NCI-H1436 (cell line): ENCODE results near the gene NT5DC1.
"Not testable (repeated sequence)": the region's sequence is repeated elsewhere in the genome, so short reads cannot be mapped to it uniquely, and the experiment has no call there.

ENCODE experiments used
- DNase-seq: peaks from one replicate; lab custom pipeline; 2025; lab: John Stamatoyannopoulos, UW

NT5DC1 gene

GRCh38 chr6:116279232-116280160, 178.8 kb downstream of the NT5DC1 start, which contains the start of gene TSPYL1:
TSS of gene TSPYL1 (minus strand) at chr6:116279930. CDS start at chr6:116279830, 100 bp downstream.
- peak; percentile 96 for DNase-seq

- no peak for DNase-seq
Measured at GRCh38 chr6:116280161-116280932, 179.7 kb downstream of the NT5DC1 start.

GRCh38 chr6:116280933-116281316, 180.3 kb downstream of the NT5DC1 start:
- DNase-seq: no peak

GRCh38 chr6:116282698-116283097, 182.0 kb downstream of the NT5DC1 start:
- DNase-seq: no peak

GRCh38 chr6:116283191-116283590, 182.5 kb downstream of the NT5DC1 start:
- DNase-seq: no peak

DNA sequence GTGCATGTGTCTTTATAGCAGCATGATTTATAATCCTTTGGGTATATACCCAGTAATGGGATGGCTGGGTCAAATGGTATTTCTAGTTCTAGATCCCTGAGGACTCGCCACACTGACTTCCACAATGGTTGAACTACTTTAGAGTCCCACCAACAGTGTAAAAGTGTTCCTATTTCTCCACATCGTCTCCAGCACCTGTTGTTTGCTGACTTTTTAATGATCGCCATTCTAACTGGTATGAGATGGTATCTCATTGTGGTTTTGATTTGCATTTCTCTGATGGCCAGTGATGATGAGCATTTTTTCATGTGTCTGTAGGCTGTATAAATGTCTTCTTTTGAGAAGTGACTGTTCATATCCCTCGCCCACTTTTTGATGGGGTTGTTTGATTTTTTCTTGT, 184.3 kb downstream of the NT5DC1 start:
- not testable (repeated sequence) for DNase-seq

DNA sequence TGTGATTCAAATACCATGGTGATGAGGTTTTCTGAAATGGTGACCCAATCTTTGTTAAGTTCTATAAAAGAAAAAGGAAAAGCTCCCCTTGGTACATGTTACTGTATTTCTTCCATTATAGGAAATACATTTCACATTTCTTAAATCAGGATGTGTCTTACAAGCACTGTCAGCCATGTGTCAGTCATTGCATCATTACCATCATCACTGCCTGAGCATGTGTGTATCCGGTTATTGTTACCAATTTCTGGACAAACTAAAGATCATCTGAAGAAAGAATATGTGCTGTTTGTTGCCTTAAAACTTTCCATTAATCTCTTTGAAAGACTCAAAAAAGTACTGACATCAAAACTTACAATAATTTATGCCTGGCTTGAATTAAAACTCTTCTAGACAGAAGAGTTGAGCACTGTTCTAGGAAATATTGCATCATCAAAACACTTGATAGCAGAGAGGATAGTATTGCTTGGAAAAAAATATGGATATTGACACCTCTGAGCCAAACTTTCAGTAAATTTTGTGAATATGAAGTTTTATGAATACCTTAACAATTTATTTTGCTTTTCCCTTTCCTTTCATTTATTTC, 186.2 kb downstream of the NT5DC1 start:
- DNase-seq: no peak

DNA sequence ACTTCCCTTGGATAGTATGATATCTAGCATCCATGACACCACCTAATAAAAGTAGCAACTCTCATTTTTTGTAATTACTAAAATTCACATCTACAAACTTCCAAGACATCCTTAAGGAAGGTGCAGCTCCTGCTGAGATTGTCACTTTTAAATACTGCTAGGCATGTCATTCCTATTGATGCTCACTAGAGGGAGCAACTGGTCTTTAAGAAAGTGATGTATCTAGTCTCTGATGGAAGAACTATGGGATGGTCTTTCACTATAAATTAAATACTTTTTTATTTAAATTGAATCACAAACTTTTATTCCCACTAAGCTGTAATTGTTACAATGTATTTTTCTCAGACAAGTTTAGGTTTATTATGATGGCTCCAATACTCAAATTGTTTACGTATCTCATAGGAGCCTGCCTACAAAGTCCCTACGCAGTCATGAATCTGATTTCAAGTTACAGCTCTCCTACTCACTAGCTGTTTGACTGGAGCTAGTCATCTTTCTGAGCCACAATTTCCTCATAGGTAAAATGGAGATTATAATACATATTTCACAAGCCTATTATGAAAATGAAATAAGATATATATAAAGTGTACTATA, 187.1 kb downstream of the NT5DC1 start:
- peak; percentile 15 for DNase-seq

DNA sequence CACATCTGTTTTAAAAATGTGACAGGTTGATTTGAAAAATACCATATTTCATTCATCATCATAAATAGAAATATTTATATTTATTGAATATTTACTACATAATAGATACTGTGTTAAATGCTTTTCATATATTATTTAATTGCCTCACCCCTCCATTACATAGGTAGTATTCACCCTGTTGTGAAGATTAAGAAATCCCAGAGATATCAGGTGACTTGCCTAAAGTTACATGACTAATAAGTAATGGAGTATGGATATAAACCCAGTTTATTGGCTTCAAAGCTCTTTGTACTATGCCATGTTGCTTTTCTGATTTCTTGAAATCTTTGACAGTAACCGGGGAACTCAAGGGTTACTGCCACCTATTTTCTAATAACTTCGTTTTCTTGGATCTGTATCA, 189.2 kb downstream of the NT5DC1 start:
- no peak for DNase-seq

GRCh38 chr6:116290799-116291198, 190.1 kb downstream of the NT5DC1 start:
- DNase-seq: no peak

DNA sequence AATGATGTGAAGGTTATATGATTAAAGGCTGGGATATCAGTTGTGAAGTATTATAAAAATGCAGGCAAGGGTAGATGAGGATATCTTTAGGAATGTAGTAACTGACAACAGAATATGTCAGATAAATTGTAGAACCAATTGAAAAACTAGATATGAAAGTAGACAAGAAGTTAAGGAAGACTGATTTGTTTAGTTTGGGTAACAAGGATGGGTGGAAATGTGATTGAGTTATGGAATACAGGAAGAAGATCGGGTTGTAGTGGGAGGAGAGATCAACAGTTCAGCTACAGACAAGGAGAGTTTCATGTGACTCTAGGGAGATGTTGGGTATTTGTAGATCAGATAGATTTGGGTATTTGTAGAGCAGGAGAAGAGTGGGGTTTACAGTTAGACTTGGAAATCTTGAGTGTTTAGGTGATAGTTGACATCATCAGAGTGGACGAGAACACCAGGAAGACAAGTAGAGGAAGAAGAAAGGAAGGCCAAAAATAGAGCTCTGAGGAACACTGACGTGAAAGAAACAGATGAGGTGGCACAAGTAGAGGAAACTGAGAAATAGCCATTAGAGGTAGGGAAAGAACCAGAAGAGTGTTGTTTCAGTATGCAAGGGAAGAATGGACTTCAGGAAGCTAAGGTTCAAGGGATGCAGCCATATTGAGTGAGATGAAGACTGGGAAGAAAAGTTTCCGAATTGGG, 191.2 kb downstream of the NT5DC1 start:
- DNase-seq: no peak

DNA sequence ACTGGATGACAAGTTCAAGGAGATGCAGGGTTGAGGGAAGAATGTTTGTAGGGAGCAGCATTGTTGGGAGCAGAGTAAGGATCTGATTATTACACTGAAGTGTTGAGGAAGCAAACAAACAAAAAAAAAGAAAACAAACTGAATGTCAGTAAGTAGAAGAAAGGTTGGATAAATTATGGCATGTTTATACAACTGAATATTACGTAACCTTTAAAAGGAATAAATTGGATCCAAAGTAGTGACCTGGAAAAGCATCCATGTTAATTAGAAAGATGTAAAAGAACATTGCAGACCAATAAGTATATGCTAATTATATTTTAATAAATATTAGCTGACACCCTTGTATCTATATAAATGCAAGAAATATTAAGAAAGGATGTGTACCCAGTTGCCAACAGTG, 191.9 kb downstream of the NT5DC1 start:
- no peak for DNase-seq

- DNase-seq: no peak
Measured at GRCh38 chr6:116298273-116298672, 197.6 kb downstream of the NT5DC1 start.

DNA sequence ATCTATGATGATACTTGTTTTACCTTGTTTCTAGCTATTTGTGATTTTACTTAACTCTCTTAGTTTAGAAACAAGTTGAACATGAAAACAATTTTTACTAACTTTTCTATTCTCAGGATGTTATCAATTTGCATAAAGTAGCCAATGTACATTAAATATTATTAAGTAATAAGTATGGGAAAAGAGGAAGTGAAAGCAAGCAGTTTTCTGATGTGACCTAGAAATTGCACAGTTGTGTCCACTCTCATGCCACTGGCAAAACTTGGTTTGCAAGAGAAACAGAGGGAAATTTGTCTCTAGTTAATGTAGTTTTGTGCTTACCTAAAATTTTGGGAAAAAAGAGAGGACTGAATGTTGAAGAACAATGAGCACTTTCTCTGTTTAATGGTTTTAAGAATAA, 198.3 kb downstream of the NT5DC1 start:
- DNase-seq: no peak
